NCI-H774 (cell line): ENCODE results near the gene APMAP.
"Not testable (repeated sequence)": the region's sequence is repeated elsewhere in the genome, so short reads cannot be mapped to it uniquely, and the experiment has no call there.

Experiments used
- DNase-seq: peaks from one replicate; lab custom pipeline; 2025; lab: John Stamatoyannopoulos, UW

The APMAP gene

GRCh38 chr20:24930724-24931688 lies 61.5 kb downstream of the APMAP start:
- peak; percentile 6 for DNase-seq

GRCh38 chr20:24929867-24930723 lies 62.5 kb downstream of the APMAP start:
- peak; percentile 68 for DNase-seq

- not testable (repeated sequence) for DNase-seq
Measured at GRCh38 chr20:24929259-24929658, 63.3 kb downstream of the APMAP start.

GRCh38 chr20:24920706-24921105 lies 71.8 kb downstream of the APMAP start:
- DNase-seq: not testable (repeated sequence)

DNA sequence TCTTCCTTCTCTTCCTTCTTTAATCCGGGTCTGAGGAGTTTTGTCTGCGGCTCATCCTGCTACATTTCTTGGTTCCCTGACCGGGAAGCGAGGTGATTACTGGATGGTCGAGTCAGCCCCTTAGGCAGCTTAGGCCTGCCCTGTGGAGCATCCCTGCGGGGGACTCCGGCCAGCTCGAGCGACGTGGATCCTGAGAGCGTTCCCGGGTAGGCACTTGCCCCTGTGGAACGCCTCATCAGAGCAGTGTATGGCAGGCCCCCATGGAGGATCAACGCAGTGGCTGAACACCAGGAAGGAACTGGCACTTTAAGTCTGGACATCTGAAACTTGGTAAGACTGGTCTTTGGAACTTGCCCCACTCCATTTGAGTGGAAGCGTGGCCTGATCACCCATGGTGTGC lies 72.9 kb downstream of the APMAP start:
- not testable (repeated sequence) for DNase-seq

- no peak for DNase-seq
Measured at GRCh38 chr20:24918579-24919566, 73.7 kb downstream of the APMAP start.

GRCh38 chr20:24917797-24918578 lies 74.6 kb downstream of the APMAP start:
- DNase-seq: peak; percentile 35

GRCh38 chr20:24917056-24917455 lies 75.5 kb downstream of the APMAP start:
- no peak for DNase-seq

GRCh38 chr20:24916412-24916811 lies 76.1 kb downstream of the APMAP start:
- DNase-seq: no peak

DNA sequence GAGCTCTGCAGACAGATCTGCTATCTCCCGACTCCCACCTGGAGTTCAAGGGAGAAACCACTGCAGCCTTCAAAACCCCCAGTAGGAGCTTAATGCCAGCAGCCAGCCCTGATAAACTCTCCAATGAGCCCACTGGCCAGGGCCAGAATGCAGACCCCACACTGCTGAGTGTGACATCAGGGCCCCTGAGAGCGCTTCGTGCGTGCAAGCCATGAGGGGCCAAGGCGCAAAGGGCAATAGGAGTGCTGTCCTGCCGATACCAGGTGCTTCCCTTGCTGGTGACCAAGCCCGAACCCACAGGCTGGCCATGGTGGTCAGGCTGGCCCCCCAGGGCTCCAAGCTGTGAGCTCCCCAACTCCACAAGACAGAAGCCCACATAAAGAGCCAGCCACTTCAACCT lies 76.7 kb downstream of the APMAP start:
- no peak for DNase-seq

- DNase-seq: no peak
Measured at GRCh38 chr20:24915440-24915839, 77.1 kb downstream of the APMAP start.

DNA sequence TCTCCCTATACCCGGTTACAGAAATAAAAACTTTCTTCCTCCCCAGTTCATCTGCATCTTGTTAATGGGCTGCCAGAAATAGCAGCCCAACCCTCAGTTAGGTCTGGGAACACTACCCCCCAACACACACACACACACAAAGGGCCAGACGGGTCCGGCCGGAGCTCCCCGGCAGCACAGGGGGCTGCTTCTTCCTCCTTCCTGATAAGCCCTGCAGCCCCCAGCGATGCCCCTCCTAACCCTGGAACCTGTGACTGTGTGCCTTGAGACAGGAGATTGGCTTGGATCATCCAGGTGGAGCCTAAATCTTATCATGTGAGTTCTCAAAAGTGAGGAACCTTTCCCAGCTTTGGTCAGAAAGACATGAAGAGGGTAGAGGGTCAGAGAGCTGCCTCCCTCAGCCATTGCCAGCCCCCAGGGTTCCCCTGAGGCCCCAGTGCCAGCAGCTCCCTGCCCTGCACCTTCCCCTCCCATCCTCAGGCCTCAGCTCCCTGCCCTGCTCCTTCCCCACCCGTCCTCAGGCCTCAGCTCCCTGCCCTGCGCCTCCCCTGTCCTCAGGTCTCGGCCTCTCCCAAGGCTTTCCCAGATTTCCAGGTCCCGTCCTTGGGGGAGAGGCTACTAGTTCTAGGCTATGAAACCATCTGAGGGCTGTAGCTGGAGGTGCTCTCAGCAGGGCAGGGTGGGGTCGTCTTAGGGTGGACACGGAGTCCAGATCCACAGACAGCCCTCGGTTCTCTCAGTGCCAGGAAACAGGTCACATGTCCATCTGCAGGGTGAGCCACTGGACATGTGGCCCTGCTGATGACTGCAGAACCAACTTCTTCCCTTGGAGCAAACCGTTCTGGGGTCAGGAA lies 77.9 kb downstream of the APMAP start:
- DNase-seq: no peak

GRCh38 chr20:24913076-24913628 lies 79.4 kb downstream of the APMAP start:
- DNase-seq: no peak
